D341Med (cell line): ENCODE data around the gene TRIP4.

ENCODE experiments used
- DNase-seq: peaks from one replicate; pipeline ENCODE4 v3.0.0; 2012; ENCODE audit warnings: low spot score

The TRIP4 gene

DNA sequence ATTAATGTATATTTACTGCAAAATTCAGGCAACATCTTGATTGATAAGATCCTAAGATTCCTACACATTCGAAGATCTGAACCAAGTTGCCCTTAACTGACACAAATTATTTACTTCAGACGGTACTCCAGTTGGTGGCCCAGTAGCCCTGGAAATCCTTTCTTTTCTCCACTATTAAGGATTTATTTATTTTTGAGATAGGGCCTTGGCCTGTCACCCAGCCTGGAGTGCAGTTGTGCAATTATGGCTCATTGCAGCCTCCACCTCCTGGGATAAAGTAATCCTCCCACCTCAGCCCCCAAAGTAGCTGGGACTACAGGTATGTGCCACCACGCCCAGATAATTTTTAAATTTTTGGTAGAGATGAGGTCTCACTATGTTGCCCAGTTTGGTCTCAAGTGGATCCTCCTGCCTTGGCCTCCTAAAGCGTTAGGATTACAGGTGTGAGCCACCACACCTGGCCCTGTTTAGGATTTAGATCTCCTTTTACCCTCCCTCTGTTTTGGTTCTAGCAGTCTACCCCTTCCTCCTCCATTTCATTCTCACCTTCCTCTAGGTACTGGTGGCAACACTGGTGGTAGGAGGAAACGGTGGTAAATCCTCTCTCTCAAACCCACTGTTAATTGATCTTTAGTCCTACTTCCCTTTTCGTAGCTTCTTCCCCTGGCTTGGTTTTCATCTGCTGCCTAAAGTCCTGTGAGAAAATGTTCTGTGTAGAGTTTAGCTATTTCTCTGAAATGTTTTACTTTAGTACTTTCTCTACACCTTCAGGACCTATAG lies 60.1 kb downstream of the TRIP4 start:
- no peak for DNase-seq

- DNase-seq, result peak; percentile 73
These were observed 65.5 kb downstream of the TRIP4 start for GRCh38 chr15:64452988-64453688.

- no peak for DNase-seq
These were observed 66.0 kb downstream of the TRIP4 start for GRCh38 chr15:64453689-64454037.

DNA sequence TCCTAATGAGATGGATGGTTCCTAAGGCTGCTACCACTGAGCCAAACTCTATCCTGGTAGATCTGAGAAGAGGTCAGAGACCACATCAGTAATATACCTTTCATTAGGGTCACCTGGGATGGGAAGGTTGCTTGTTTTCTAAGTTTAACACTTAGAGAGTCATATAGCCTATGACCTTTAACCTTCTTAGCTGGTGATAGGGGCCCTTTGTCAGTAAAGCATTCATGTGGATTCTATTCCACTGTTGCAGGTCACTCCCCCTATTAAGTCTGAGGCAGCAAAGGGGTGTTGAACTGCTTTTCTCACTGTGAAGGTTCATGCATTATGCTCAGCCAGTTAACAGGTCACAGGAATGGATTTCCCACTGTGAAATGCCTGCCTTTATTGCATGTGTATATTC lies 66.6 kb downstream of the TRIP4 start:
- no peak for DNase-seq

GRCh38 chr15:64455961-64456371 lies 68.3 kb downstream of the TRIP4 start:
- no peak for DNase-seq

- no peak for DNase-seq
These were observed 69.0 kb downstream of the TRIP4 start for GRCh38 chr15:64456634-64457108.

- DNase-seq, result no peak
These were observed 71.6 kb downstream of the TRIP4 start for GRCh38 chr15:64459066-64459781.

DNA sequence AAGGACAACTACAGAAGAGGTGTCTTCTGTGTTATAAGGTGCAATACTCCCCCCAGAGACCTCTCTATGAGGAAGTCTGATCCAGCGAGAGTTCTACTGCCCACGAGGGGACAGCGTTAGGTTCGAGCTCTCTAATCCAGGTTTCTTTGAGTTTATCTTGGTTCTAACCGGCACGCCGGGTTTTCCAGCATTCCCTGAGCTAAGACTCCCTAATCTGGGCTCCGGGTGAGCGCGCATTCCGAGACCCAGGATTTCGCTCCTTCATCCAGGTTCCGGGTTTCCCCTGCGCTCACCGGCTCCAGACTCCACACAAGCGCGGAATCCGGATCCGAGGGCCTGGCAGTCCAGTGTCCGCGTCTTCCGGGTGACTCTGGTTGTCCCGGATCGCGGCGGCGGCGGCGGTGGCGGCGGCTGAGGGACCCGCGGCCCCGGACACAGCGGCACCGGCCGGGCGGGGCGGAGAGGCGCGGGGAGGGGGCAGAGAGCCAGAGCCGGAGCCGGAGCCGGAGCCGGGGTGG lies 72.6 kb downstream of the TRIP4 start, which contains the start of gene ZNF609:
Gene ZNF609, plus strand, starts transcription at position 373 of the 518 bp plus-strand sequence. CDS start 38,842 bp downstream, outside the sequence.
- peak; percentile 95 for DNase-seq

- peak; percentile 62 for DNase-seq
These were observed 73.4 kb downstream of the TRIP4 start for GRCh38 chr15:64460724-64461720.

GRCh38 chr15:64461721-64462162 lies 74.1 kb downstream of the TRIP4 start:
- peak; percentile 53 for DNase-seq

DNA sequence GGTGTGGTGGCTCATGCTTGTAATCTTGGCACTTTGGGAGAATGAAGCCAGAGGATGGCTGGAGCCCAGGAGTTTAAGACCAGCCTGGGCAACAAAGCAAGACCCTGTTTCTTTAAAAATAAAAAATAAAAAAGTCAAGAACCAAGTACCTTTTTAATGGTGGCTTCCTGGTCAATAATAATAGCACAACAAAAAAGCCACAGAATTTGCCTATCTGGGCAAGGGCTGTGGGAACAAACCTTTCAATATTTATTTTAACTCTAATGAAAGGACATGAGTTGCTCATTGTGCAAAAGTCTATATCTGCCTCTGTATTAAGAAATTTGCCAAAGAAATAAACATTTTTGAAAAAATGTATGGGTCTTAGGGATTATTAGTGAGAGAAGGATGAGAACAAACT lies 74.9 kb downstream of the TRIP4 start:
- DNase-seq, result no peak

- DNase-seq, result peak; percentile 40
These were observed 76.8 kb downstream of the TRIP4 start for GRCh38 chr15:64464276-64465005.

DNA sequence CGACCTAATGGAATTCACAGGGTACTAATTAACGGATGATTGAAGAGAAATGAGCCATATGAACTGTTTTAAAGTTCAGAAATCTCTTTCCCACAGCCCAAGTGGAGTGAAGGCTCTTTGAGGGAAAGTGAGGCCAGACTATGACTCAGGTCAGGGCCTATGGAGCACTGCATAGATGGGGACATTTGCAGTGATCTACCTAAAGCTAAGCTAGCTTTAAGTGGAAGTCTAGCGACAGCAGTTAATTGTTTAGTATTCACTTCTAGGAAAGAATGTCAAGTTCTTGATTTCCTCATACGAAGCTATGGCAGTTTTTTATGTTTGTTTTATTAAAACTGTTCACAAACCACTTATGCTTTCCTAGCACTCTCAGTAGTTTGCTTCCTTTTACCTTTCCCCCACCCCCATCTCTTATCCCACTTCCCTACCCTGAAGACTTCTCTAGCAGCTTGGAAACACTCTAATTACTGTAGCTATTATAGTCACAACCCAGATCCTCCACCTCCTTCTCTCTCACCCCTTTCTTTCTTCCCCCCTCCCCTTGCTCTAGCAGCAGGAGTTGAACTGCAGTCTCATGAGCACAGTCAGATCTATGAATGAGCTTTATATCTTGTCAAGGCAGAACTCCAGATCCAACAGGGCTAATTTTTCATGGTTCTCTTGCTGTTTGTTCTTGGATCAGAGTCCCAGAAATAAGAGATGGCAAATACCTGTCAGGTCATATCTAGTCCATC lies 78.9 kb downstream of the TRIP4 start:
- peak; percentile 40 for DNase-seq

- no peak for DNase-seq
These were observed 84.5 kb downstream of the TRIP4 start for GRCh38 chr15:64472161-64472560.

- DNase-seq, result no peak
These were observed 87.2 kb downstream of the TRIP4 start for GRCh38 chr15:64474846-64475245.

DNA sequence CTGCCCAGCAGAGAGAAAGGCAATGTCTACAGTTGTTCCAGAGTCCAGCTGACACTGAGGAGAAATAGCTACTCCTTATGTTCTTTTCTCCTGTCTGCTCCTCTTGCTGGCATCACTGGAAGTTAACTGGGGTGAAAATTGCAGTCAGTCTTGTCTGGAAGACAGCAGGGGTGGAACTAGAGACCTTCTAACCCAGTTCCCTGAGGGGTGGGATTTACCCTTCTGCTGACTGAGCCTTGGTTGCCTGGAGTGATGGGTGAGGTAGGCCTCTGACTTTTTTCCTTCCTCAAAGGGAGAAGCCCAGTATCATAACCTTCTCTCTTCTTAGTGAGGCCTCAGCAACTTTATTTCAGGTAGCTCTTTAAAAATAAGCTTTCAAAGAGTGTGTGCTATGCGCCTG lies 88.9 kb downstream of the TRIP4 start:
- DNase-seq, result no peak

GRCh38 chr15:64478863-64479262 lies 91.2 kb downstream of the TRIP4 start:
- no peak for DNase-seq

DNA sequence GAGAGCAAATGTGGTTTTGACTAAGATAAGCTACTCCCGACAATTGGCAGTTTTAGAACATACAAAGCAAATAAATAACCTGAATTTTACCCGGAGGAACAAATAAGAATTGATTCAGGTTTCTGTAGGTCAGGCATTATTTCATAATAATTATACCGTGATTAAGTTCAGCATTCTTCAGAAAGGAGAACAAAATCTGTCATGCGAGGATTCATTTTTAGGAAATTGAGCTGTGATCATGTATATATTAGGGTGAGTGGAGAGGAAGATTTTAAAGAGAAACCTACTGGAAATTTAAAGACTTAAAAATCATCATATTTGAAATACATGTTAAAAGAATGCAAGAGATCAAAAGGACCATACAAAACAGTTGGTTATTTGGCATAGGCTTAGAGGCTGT lies 93.3 kb downstream of the TRIP4 start:
- no peak for DNase-seq

- DNase-seq, result no peak
These were observed 96.1 kb downstream of the TRIP4 start for GRCh38 chr15:64483749-64484148.

- DNase-seq, result no peak
These were observed 98.2 kb downstream of the TRIP4 start for GRCh38 chr15:64485796-64486195.
